ENCODE measurements around the gene PKMYT1.

DNA sequence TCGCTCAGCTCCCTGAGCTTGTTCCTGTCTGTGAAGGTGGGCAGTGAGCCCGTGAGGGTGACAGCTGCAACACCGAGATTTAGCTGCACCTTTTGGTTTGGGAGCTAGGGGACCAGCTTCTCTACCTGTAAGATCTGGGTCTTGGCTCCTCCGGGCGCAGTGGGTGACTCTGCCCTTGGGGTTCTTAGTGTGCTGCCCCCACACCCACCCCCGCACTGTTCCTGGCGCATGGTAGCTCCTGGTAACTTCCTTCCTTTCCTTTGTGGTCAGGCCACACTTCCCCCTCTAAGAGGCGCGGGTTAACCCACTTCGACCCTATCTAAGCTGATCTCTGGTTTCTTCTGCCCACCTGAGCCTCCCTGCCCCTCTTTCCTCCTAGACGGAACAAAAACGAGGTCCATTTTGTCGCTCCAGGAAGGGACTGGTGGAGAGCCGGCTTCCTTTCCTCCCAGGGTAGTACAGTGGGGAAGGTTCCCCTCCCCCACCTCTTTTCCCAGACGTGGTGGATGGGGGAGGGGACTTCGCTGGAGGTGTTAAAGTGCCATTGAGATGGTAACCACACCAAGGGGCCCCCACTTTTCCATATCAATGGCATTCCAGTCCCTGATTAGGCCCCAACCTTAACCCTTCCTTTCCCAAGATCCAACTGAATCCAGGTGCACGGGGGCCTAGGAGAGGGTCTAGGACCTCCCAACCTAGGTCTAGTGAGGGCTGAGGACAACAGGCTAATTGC is 27.9 kb upstream of the PKMYT1 start:
- TF ChIP-seq, protein P1, sequence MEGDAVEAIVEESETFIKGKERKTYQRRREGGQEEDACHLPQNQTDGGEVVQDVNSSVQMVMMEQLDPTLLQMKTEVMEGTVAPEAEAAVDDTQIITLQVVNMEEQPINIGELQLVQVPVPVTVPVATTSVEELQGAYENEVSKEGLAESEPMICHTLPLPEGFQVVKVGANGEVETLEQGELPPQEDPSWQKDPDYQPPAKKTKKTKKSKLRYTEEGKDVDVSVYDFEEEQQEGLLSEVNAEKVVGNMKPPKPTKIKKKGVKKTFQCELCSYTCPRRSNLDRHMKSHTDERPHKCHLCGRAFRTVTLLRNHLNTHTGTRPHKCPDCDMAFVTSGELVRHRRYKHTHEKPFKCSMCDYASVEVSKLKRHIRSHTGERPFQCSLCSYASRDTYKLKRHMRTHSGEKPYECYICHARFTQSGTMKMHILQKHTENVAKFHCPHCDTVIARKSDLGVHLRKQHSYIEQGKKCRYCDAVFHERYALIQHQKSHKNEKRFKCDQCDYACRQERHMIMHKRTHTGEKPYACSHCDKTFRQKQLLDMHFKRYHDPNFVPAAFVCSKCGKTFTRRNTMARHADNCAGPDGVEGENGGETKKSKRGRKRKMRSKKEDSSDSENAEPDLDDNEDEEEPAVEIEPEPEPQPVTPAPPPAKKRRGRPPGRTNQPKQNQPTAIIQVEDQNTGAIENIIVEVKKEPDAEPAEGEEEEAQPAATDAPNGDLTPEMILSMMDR (conservative IDR thresholded peaks at IDR 0.05 in 1 of 2, IDR thresholded peaks at IDR 0.05 in 1 of 2; ENCODE audit: low read depth in 1 of 2, low read length in 2 of 2) = no peak
- TF ChIP-seq EZH2 (IDR thresholded peaks at IDR 0.05; ENCODE audit: low read length, missing control alignments) = no peak
